H1 (cell line): Measurements from ENCODE around the gene SEMA3E.

Source experiments
- ATF3 ChIP-seq: IDR thresholded peaks from 2 replicates; pipeline ENCODE4 v1.6.1; 2011; ENCODE audit warnings: low read depth, mild to moderate bottlenecking, low read length; ENCODE audit not compliant: insufficient read depth
- CTCF ChIP-seq, 3 experiments: IDR thresholded peaks; 1 replicate in 2 of 3; 2 replicates in 1 of 3; pipeline versions ENCODE4 v1.5.1 to v1.6.1; 2011; ENCODE audit warnings: low read length in 3 of 3, mild to moderate bottlenecking in 3 of 3, inconsistent platforms in 2 of 3, low read depth in 1 of 3, moderate library complexity in 1 of 3; ENCODE audit not compliant: insufficient read depth in 1 of 3; ENCODE audit errors: control extremely low read depth in 1 of 3
- GABPA ChIP-seq: IDR thresholded peaks from 2 replicates; pipeline ENCODE4 v1.6.1; 2011; ENCODE audit warnings: mild to moderate bottlenecking, low read length, moderate library complexity, borderline replicate concordance; ENCODE audit not compliant: insufficient read depth
- POLR2A ChIP-seq, 2 experiments: IDR thresholded peaks; 1 replicate in 1 of 2; 2 replicates in 1 of 2; pipeline ENCODE4 v1.6.1; 2011; ENCODE audit warnings: low read depth in 2 of 2, low read length in 2 of 2, mild to moderate bottlenecking in 2 of 2; ENCODE audit errors: control extremely low read depth in 1 of 2
- SIN3A ChIP-seq, 2 experiments: IDR thresholded peaks in 1 of 2; conservative IDR thresholded peaks in 1 of 2; 2 replicates each; pipeline ENCODE4 v1.6.1; 2011 to 2012; ENCODE audit warnings: low read length in 2 of 2, improper control_type of control experiment in 1 of 2, low read depth in 1 of 2, mild to moderate bottlenecking in 1 of 2
- TAF7 ChIP-seq: optimal IDR thresholded peaks from 2 replicates; pipeline ENCODE3; 2011; ENCODE audit warnings: low read depth, mild to moderate bottlenecking, inconsistent platforms, low read length, moderate library complexity, borderline replicate concordance
- ZNF274 ChIP-seq: IDR thresholded peaks from 2 replicates; pipeline ENCODE4 v1.7.0; 2012; ENCODE audit warnings: low read length, borderline replicate concordance; ENCODE audit errors: extremely low read depth

- TF ChIP-seq CTCF (IDR thresholded peaks at IDR 0.05; ENCODE audit: control extremely low read depth in 1 of 3, insufficient read depth in 1 of 3, low read depth in 1 of 3, low read length in 3 of 3) (no peak), TAF7 (no peak), GABPA (no peak), ZNF274 (no peak), ATF3 (no peak), POLR2A (IDR thresholded peaks at IDR 0.05; ENCODE audit: control extremely low read depth in 1 of 2, low read depth in 2 of 2, low read length in 2 of 2) (no peak), SIN3A (conservative IDR thresholded peaks at IDR 0.05 in 1 of 2, IDR thresholded peaks at IDR 0.05 in 1 of 2; ENCODE audit: low read depth in 1 of 2, low read length in 2 of 2) (no peak)
These were observed 49.0 kb upstream of the SEMA3E start for GRCh38 chr7:83697804-83698530.
